GM18909 (cell line): ENCODE measurements around the gene CTPS1.

ENCODE experiments used
- ATAC-seq: cut with Tn5 transposase; IDR thresholded peaks from one replicate; pipeline ENCODE4 v1.9.1; 2021; ENCODE audit warnings: mild to moderate bottlenecking; ENCODE audit not compliant: unreplicated experiment, poor library complexity

The CTPS1 gene

GRCh38 chr1:40979241-40980067 lies at the start of gene CTPS1:
Gene CTPS1, plus strand, starts transcription at chr1:40979696. Its CDS starts 3,595 bp downstream, at chr1:40983291.
- ATAC-seq: peak; percentile 90

GRCh38 chr1:40930174-40930964 lies 49.1 kb upstream of the CTPS1 start:
- ATAC-seq: no peak

- ATAC-seq: no peak
Observed at GRCh38 chr1:40931601-40932000, 47.9 kb upstream of the CTPS1 start.

- ATAC-seq: no peak
Observed at GRCh38 chr1:40932006-40932405, 47.5 kb upstream of the CTPS1 start.

GRCh38 chr1:40936931-40937339 lies 42.6 kb upstream of the CTPS1 start:
- ATAC-seq: no peak

- ATAC-seq: no peak
Observed at GRCh38 chr1:40938393-40938792, 41.1 kb upstream of the CTPS1 start.

- ATAC-seq: no peak
Observed at GRCh38 chr1:40939320-40940059, 40.0 kb upstream of the CTPS1 start.

- no peak for ATAC-seq
Observed at GRCh38 chr1:40944326-40944725, 35.2 kb upstream of the CTPS1 start.

- no peak for ATAC-seq
Observed at GRCh38 chr1:40944841-40945430, 34.6 kb upstream of the CTPS1 start.

- no peak for ATAC-seq
Observed at GRCh38 chr1:40945491-40945973, 34.0 kb upstream of the CTPS1 start.

- no peak for ATAC-seq
Observed at GRCh38 chr1:40948741-40949443, 30.6 kb upstream of the CTPS1 start.

GRCh38 chr1:40949563-40949962 lies 29.9 kb upstream of the CTPS1 start:
- ATAC-seq: no peak

- ATAC-seq: no peak
Observed at GRCh38 chr1:40951943-40952743, 27.4 kb upstream of the CTPS1 start.

- no peak for ATAC-seq
Observed at GRCh38 chr1:40952744-40953315, 26.7 kb upstream of the CTPS1 start.

GRCh38 chr1:40954626-40955025 lies 24.9 kb upstream of the CTPS1 start:
- ATAC-seq: no peak

- ATAC-seq: no peak
Observed at GRCh38 chr1:40955266-40955665, 24.2 kb upstream of the CTPS1 start.

- peak; percentile 57 for ATAC-seq
Observed at GRCh38 chr1:40956407-40956806, 23.1 kb upstream of the CTPS1 start.

GRCh38 chr1:40958210-40958609 lies 21.3 kb upstream of the CTPS1 start:
- no peak for ATAC-seq

GRCh38 chr1:40965531-40965930 lies 14.0 kb upstream of the CTPS1 start:
- no peak for ATAC-seq
